SU-DHL-6 (cell line): ENCODE results near the gene AIG1.

Experiments
- H2AFZ ChIP-seq: fragments of 200-600 bp; sonication (generic); 2 replicates; pipeline ENCODE4 v1.6.1; 2014; ENCODE audit warnings: low read depth, mild to moderate bottlenecking, moderate library complexity, mixed read lengths, antibody characterized with exemption, low read length; ENCODE audit not compliant: severe bottlenecking
- H3F3A ChIP-seq: fragments of 200-600 bp; shearing (Covaris generic); 2 replicates; pipeline ENCODE4 v1.6.0; 2016; ENCODE audit warnings: antibody characterized with exemption, mild to moderate bottlenecking; ENCODE audit not compliant: insufficient read depth
- H3K27ac ChIP-seq: fragments of 200-600 bp; sonication (generic); 2 replicates; pipeline ENCODE4 v1.5.1; 2016; ENCODE audit warnings: low read depth, mild to moderate bottlenecking, low read length, moderate library complexity, mixed read lengths
- H3K27me3 ChIP-seq: fragments of 200-600 bp; sonication (generic), shearing (Covaris generic); 2 replicates; pipeline ENCODE4 v1.6.0; 2014; ENCODE audit warnings: mild to moderate bottlenecking, low read length
- H3K36me3 ChIP-seq: fragments of 200-600 bp; sonication (generic); 2 replicates; pipeline ENCODE4 v1.6.1; 2014; ENCODE audit warnings: mild to moderate bottlenecking, low read length, mixed read lengths
- H3K4me2 ChIP-seq: fragments of 300-600, 200-600 bp; shearing (Covaris generic), sonication (generic); 2 replicates; pipeline ENCODE4 v1.6.0; 2014; ENCODE audit warnings: low read length, low read depth, mild to moderate bottlenecking; ENCODE audit not compliant: poor library complexity, severe bottlenecking
- H3K4me3 ChIP-seq: fragments of 200-600 bp; sonication (generic); 2 replicates; pipeline ENCODE4 v1.5.1; 2014; ENCODE audit warnings: antibody characterized with exemption, low read length, mild to moderate bottlenecking, mixed read lengths; ENCODE audit not compliant: insufficient read depth, poor library complexity, severe bottlenecking
- H3K79me2 ChIP-seq: fragments of 200-600 bp; sonication (generic); 2 replicates; pipeline ENCODE4 v1.6.1; 2014; ENCODE audit warnings: mild to moderate bottlenecking, low read length, moderate library complexity; ENCODE audit not compliant: insufficient read depth
- H3K9ac ChIP-seq: fragments of 200-600 bp; sonication (generic); 2 replicates; pipeline ENCODE4 v1.7.0; 2014; ENCODE audit warnings: mild to moderate bottlenecking, low read length
- H3K9me2 ChIP-seq: fragments of 200-600 bp; sonication (generic); replicated peaks from 2 replicates; pipeline ENCODE4 v1.6.1; 2014; ENCODE audit warnings: low read length; ENCODE audit not compliant: insufficient read depth
- H3K9me3 ChIP-seq: fragments of 200-600 bp; sonication (generic); 2 replicates; pipeline ENCODE4 v1.6.1; 2014; ENCODE audit warnings: low read length, mixed read lengths; ENCODE audit not compliant: insufficient read depth
- H4K20me1 ChIP-seq: fragments of 200-600 bp; sonication (generic); 2 replicates; pipeline ENCODE4 v1.6.1; 2014; ENCODE audit warnings: low read depth, mild to moderate bottlenecking, antibody characterized with exemption, low read length, moderate library complexity, mixed read lengths
- CTCF ChIP-seq: fragments of 200-600 bp; sonication (generic); IDR thresholded peaks from one replicate; pipeline ENCODE4 v1.5.1; 2017; ENCODE audit warnings: antibody characterized with exemption, mild to moderate bottlenecking, low read length, moderate library complexity; ENCODE audit not compliant: insufficient read depth, poor library complexity, severe bottlenecking
- EZH2phosphoT487 ChIP-seq: fragments of 200-600 bp; sonication (generic), shearing (Covaris generic); conservative IDR thresholded peaks from 2 replicates; pipeline ENCODE4 v1.6.1; 2018; ENCODE audit warnings: mild to moderate bottlenecking, antibody characterized with exemption, low read length, moderate library complexity, mixed read lengths

AIG1 gene

GRCh38 chr6:143098054-143098671 is 37.5 kb downstream of the AIG1 start:
- Histone ChIP-seq H3K9ac (no peak overlapping the region), H2AFZ (no peak overlapping the region), H3K36me3 (no peaks in the 10 kb centered on the region), H3K9me3 (no peaks in the 10 kb centered on the region), H3K9me2 (no peaks in the 10 kb centered on the region), H3K27ac (no peak overlapping the region), H3K79me2 (no peaks in the 10 kb centered on the region), H4K20me1 (no peaks in the 10 kb centered on the region), H3K4me2 (no peak overlapping the region), H3K4me3 (no peak overlapping the region), H3F3A (no peaks in the 10 kb centered on the region), H3K27me3 (no peaks in the 10 kb centered on the region)
- no peak for TF ChIP-seq EZH2phosphoT487
- TF ChIP-seq CTCF = no peak

GRCh38 chr6:143099647-143100046 is 39.0 kb downstream of the AIG1 start:
- no peaks in the 10 kb centered on the region for H3K27me3 ChIP-seq
- H3K9ac ChIP-seq = no peak overlapping the region
- H4K20me1 ChIP-seq = no peaks in the 10 kb centered on the region
- no peak overlapping the region for H3K4me3 ChIP-seq
- no peaks in the 10 kb centered on the region for H3K79me2 ChIP-seq
- H3F3A ChIP-seq = no peaks in the 10 kb centered on the region
- H2AFZ ChIP-seq = no peak overlapping the region
- no peaks in the 10 kb centered on the region for H3K9me2 ChIP-seq
- H3K4me2 ChIP-seq = no peak overlapping the region
- no peak overlapping the region for H3K27ac ChIP-seq
- H3K36me3 ChIP-seq = no peaks in the 10 kb centered on the region
- no peaks in the 10 kb centered on the region for H3K9me3 ChIP-seq
- no peak for TF ChIP-seq EZH2phosphoT487

- no peak overlapping the region for H3K4me3 ChIP-seq
- H3K9me3 ChIP-seq = no peaks in the 10 kb centered on the region
- H3K9ac ChIP-seq = no peak overlapping the region
- no peaks in the 10 kb centered on the region for H3K79me2 ChIP-seq
- H3F3A ChIP-seq = no peaks in the 10 kb centered on the region
- no peak overlapping the region for H3K27ac ChIP-seq
- H4K20me1 ChIP-seq = no peaks in the 10 kb centered on the region
- no peaks in the 10 kb centered on the region for H3K9me2 ChIP-seq
- H3K27me3 ChIP-seq = no peaks in the 10 kb centered on the region
- H3K36me3 ChIP-seq = no peaks in the 10 kb centered on the region
- H2AFZ ChIP-seq = no peak overlapping the region
- no peak overlapping the region for H3K4me2 ChIP-seq
- no peak for TF ChIP-seq CTCF
- TF ChIP-seq EZH2phosphoT487 = no peak
These were observed 39.7 kb downstream of the AIG1 start for GRCh38 chr6:143100429-143100828.

GRCh38 chr6:143103916-143104315 is 43.2 kb downstream of the AIG1 start:
- H2AFZ ChIP-seq = no peak overlapping the region
- no peaks in the 10 kb centered on the region for H3K9me3 ChIP-seq
- no peaks in the 10 kb centered on the region for H3K9me2 ChIP-seq
- H3K36me3 ChIP-seq = no peaks in the 10 kb centered on the region
- H3K27ac ChIP-seq = no peak overlapping the region
- no peaks in the 10 kb centered on the region for H4K20me1 ChIP-seq
- no peaks in the 10 kb centered on the region for H3F3A ChIP-seq
- H3K4me3 ChIP-seq = no peak overlapping the region
- TF ChIP-seq CTCF = no peak
- H3K4me2 ChIP-seq = no peak overlapping the region
- no peak overlapping the region for H3K9ac ChIP-seq
- H3K27me3 ChIP-seq = no peaks in the 10 kb centered on the region
- no peaks in the 10 kb centered on the region for H3K79me2 ChIP-seq
